Measurements from ENCODE around the gene LCLAT1. TPM values are rescaled to one million over a fixed set of nuclear protein-coding genes. Genes with fewer than 3 reads are reported as not detected.
A peak's percentile ranks its signal among the peaks of the same experiment; 100 is the strongest.

LCLAT1 gene
- total RNA-seq, 4 donors from 2014 or later = 24.9 to 62.9 (median 36.3) TPM

- intact Hi-C loops (cut with DNase I) = no loop called here
- H3K36me3 ChIP-seq = no peaks in the 10 kb centered on the region
- peaks cover 0 to 24% (median 23%) of the 10 kb centered on the region in 4 donors for H3K4me1 ChIP-seq
- no peak overlapping the region for H3K4me3 ChIP-seq
- 84% methylated on average over 3 of the region's 3 CpGs for WGBS
- H3K27me3 ChIP-seq = no peaks in the 10 kb centered on the region
- DNase-seq (ENCODE audit: extremely low spot score) = no peak
- TF ChIP-seq POLR2A (IDR thresholded peaks at IDR 0.05; ENCODE audit: low read depth) (no peak), POLR2AphosphoS5 (IDR thresholded peaks at IDR 0.05) (no peak), EP300 (IDR thresholded peaks at IDR 0.05) (no peak)
- TF ChIP-seq, protein P1, sequence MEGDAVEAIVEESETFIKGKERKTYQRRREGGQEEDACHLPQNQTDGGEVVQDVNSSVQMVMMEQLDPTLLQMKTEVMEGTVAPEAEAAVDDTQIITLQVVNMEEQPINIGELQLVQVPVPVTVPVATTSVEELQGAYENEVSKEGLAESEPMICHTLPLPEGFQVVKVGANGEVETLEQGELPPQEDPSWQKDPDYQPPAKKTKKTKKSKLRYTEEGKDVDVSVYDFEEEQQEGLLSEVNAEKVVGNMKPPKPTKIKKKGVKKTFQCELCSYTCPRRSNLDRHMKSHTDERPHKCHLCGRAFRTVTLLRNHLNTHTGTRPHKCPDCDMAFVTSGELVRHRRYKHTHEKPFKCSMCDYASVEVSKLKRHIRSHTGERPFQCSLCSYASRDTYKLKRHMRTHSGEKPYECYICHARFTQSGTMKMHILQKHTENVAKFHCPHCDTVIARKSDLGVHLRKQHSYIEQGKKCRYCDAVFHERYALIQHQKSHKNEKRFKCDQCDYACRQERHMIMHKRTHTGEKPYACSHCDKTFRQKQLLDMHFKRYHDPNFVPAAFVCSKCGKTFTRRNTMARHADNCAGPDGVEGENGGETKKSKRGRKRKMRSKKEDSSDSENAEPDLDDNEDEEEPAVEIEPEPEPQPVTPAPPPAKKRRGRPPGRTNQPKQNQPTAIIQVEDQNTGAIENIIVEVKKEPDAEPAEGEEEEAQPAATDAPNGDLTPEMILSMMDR (IDR thresholded peaks at IDR 0.05) = no peak
- H3K9me3 ChIP-seq = no peaks in the 10 kb centered on the region
- H3K27ac ChIP-seq (replicated peaks in 1 of 4) = no peak overlapping the region
Observed at GRCh38 chr2:30444273-30444672, 2.8 kb upstream of the LCLAT1 start.

DNA sequence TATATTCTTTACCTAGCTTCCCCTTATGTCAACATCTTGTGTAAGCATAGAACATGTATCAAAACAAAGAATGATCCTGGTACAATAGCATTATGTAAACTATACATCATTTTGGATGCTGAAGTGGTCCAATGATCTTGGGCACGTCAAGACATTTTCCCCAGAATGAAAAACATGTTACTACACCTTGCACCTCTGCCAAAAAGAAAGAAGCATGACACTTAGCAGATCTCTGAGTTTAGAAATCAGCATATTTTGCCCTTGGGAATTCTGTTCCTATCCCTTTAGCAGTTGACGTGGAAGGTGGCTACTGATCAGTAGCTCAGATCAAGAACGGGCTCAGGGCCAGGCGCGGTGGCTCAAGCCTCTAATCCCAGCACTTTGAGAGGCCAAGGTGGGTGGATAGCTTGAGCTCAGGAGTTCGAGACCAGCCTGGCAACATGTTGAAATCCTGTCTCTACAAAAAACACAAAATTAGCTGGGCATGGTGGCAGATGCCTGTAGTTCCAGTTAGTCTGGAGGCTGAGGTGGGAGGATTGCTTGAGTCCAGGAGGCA lies 1.7 kb upstream of the LCLAT1 start:
- WGBS = 87% methylated on average over 6 of the region's 6 CpGs
- no peaks in the 10 kb centered on the region for H3K9me3 ChIP-seq
- no peak overlapping the region for H3K4me3 ChIP-seq
- no peak for DNase-seq (ENCODE audit: extremely low spot score)
- peaks cover 0 to 31% (median 23%) of the 10 kb centered on the region in 4 donors for H3K4me1 ChIP-seq
- H3K36me3 ChIP-seq = no peaks in the 10 kb centered on the region
- H3K27ac ChIP-seq (replicated peaks in 1 of 4) = no peak overlapping the region
- H3K27me3 ChIP-seq = no peaks in the 10 kb centered on the region
- no peak for TF ChIP-seq EP300 (IDR thresholded peaks at IDR 0.05)
- no peak for TF ChIP-seq POLR2A (IDR thresholded peaks at IDR 0.05; ENCODE audit: low read depth)
- TF ChIP-seq, protein P1 (IDR thresholded peaks at IDR 0.05) = no peak
- no peak for TF ChIP-seq POLR2AphosphoS5 (IDR thresholded peaks at IDR 0.05)
- intact Hi-C loops (cut with DNase I) = no loop called here

DNA sequence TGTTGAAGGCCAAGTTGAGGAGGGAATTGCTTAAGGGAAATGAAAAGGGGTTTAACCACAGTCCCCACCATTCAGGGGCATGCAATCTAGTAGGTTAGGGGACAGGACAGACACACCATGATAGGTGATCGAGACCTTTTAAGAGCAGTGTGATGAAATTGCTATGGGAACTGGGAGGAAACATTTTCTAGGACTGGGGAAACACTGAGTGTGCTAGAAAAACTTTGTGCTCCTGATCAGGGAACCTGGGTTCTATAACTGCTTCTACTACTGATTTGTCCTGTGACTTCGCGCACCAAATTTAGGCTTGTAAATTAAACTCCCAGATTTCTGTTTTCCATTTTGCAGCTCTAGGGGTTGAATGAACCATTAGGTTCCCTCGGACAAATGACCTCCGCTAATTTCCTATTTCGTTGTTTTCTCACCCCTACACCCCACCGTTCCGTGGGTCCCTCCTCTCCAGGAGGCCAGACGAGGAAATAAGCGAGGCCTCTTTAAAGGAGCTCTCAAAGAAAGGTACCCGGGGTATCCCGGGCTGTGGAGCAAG lies 371 bp upstream of the LCLAT1 start:
- no peak for DNase-seq (ENCODE audit: extremely low spot score)
- TF ChIP-seq POLR2AphosphoS5 (IDR thresholded peaks at IDR 0.05) (no peak), EP300 (IDR thresholded peaks at IDR 0.05) (no peak), POLR2A (IDR thresholded peaks at IDR 0.05; ENCODE audit: low read depth) (no peak)
- TF ChIP-seq, protein P1 (IDR thresholded peaks at IDR 0.05) = no peak
- peak overlapping the region; percentile 80 to 89 (median 86) for H3K4me3 ChIP-seq
- H3K27me3 ChIP-seq = no peaks in the 10 kb centered on the region
- peaks cover 0 to 31% (median 23%) of the 10 kb centered on the region in 4 donors for H3K4me1 ChIP-seq
- 16% methylated on average over 12 of the region's 12 CpGs for WGBS
- intact Hi-C loops (cut with DNase I) = no loop called here
- no peaks in the 10 kb centered on the region for H3K36me3 ChIP-seq
- H3K9me3 ChIP-seq = no peaks in the 10 kb centered on the region
- peak overlapping the region; percentile 76 to 87 (median 84) for H3K27ac ChIP-seq (replicated peaks in 1 of 4)

DNA sequence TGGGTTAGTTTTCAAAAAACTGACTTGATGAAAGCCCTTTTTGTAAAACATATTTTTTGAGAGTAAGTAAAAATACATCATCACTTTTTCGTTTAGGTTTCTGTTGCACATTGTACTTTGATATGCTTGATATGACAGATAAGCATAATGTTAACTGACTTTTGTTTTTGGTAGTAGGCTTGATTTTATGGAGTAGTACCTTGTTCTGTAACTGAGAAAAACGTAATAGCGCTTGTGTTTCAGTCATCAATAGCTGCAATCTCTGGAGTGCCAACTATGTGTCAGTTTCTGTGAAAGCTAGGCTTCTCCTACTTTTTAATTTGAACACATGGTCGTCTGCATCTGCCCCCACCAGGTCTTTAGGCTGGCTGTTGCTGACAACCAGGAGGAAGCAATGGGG lies 1.3 kb downstream of the LCLAT1 start:
- intact Hi-C loops (cut with DNase I) = no loop called here
- H3K4me3 ChIP-seq = peak overlapping the region; percentile 80 to 89 (median 86)
- TF ChIP-seq, protein P1 (IDR thresholded peaks at IDR 0.05) = no peak
- TF ChIP-seq POLR2A (IDR thresholded peaks at IDR 0.05; ENCODE audit: low read depth) (no peak), EP300 (IDR thresholded peaks at IDR 0.05) (no peak), POLR2AphosphoS5 (IDR thresholded peaks at IDR 0.05) (no peak)
- no peaks in the 10 kb centered on the region for H3K9me3 ChIP-seq
- DNase-seq (ENCODE audit: extremely low spot score) = no peak
- no peaks in the 10 kb centered on the region for H3K36me3 ChIP-seq
- H3K27ac ChIP-seq (replicated peaks in 1 of 4) = peak overlapping the region in 2 of 4 donors; percentile 83 to 85
- H3K4me1 ChIP-seq = peaks cover 0 to 38% (median 23%) of the 10 kb centered on the region in 4 donors
- WGBS = 62% methylated on average over 4 of the region's 4 CpGs
- H3K27me3 ChIP-seq = no peaks in the 10 kb centered on the region
